ENCODE data around the gene TADA1. TPM values are rescaled to one million over a fixed set of nuclear protein-coding genes. Genes with fewer than 3 reads are reported as not detected.
A peak's percentile ranks its signal among the peaks of the same experiment; 100 is the strongest.
"Not testable (repeated sequence)": the region's sequence is repeated elsewhere in the genome, so short reads cannot be mapped to it uniquely, and the experiment has no call there.

TADA1 gene
- total RNA-seq, 1 experiment from 2014 or later = 9.8 TPM

GRCh38 chr1:166843769-166844596 is 32.1 kb downstream of the TADA1 start:
- no peak for DNase-seq (ENCODE audit: low read depth)

GRCh38 chr1:166843322-166843721 is 32.7 kb downstream of the TADA1 start:
- no peak for DNase-seq (ENCODE audit: low read depth)

GRCh38 chr1:166840309-166841274 is 35.5 kb downstream of the TADA1 start:
- no peak for DNase-seq (ENCODE audit: low read depth)

GRCh38 chr1:166839600-166840308 is 36.3 kb downstream of the TADA1 start:
- DNase-seq (ENCODE audit: low read depth) = peak; percentile 35

GRCh38 chr1:166838766-166839599 is 37.1 kb downstream of the TADA1 start, which contains the start of gene POGK:
TSS of gene POGK (plus strand) at chr1:166839475. CDS start at chr1:166840957, 1,482 bp downstream.
- DNase-seq (ENCODE audit: low read depth) = peak; percentile 88

- DNase-seq (ENCODE audit: low read depth) = no peak
These were observed 39.3 kb downstream of the TADA1 start for GRCh38 chr1:166836733-166837132.

- DNase-seq (ENCODE audit: low read depth) = not testable (repeated sequence)
These were observed 46.3 kb downstream of the TADA1 start for GRCh38 chr1:166829762-166830161.

GRCh38 chr1:166827426-166827825 is 48.6 kb downstream of the TADA1 start:
- DNase-seq (ENCODE audit: low read depth) = no peak

- no peak for DNase-seq (ENCODE audit: low read depth)
These were observed 53.7 kb downstream of the TADA1 start for GRCh38 chr1:166822385-166822784.

GRCh38 chr1:166819974-166820373 is 56.1 kb downstream of the TADA1 start:
- DNase-seq (ENCODE audit: low read depth) = no peak

- no peak for DNase-seq (ENCODE audit: low read depth)
These were observed 61.5 kb downstream of the TADA1 start for GRCh38 chr1:166814611-166815010.

- DNase-seq (ENCODE audit: low read depth) = no peak
These were observed 62.4 kb downstream of the TADA1 start for GRCh38 chr1:166813508-166814223.

GRCh38 chr1:166811691-166812090 is 64.4 kb downstream of the TADA1 start:
- DNase-seq (ENCODE audit: low read depth) = no peak

GRCh38 chr1:166808952-166809351 is 67.1 kb downstream of the TADA1 start:
- DNase-seq (ENCODE audit: low read depth) = no peak

Other genes with a start within 250 kb of the TADA1 start
- 39.1 and 44.4 TPM in 2 replicates for gene POGK, start 36.8 kb downstream of the TADA1 start, total RNA-seq (2014; rRNA removed)
- 0.45 and 0.69 TPM in 2 replicates for gene ILDR2, start 99.3 kb upstream of the TADA1 start, total RNA-seq (2014; rRNA removed)
- not detected in 2 replicates for gene MAEL, start 113.0 kb upstream of the TADA1 start, total RNA-seq (2014; rRNA removed)
- not detected in 2 replicates for gene GPA33, start 214.1 kb upstream of the TADA1 start, total RNA-seq (2014; rRNA removed)
- gene STYXL2, start 217.8 kb upstream of the TADA1 start, total RNA-seq (2014; rRNA removed) = 2.6 and 4.8 TPM in 2 replicates